ENCODE data around the gene DGKG.

DGKG gene

GRCh38 chr3:186330772-186331460 is 31.1 kb downstream of the DGKG start:
- DNase-seq (ENCODE audit: extremely low read depth, low read depth) = no peak
- TF ChIP-seq, protein P1, sequence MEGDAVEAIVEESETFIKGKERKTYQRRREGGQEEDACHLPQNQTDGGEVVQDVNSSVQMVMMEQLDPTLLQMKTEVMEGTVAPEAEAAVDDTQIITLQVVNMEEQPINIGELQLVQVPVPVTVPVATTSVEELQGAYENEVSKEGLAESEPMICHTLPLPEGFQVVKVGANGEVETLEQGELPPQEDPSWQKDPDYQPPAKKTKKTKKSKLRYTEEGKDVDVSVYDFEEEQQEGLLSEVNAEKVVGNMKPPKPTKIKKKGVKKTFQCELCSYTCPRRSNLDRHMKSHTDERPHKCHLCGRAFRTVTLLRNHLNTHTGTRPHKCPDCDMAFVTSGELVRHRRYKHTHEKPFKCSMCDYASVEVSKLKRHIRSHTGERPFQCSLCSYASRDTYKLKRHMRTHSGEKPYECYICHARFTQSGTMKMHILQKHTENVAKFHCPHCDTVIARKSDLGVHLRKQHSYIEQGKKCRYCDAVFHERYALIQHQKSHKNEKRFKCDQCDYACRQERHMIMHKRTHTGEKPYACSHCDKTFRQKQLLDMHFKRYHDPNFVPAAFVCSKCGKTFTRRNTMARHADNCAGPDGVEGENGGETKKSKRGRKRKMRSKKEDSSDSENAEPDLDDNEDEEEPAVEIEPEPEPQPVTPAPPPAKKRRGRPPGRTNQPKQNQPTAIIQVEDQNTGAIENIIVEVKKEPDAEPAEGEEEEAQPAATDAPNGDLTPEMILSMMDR (IDR thresholded peaks at IDR 0.05; ENCODE audit: low read depth, low read length) = no peak

- TF ChIP-seq, protein P1 (IDR thresholded peaks at IDR 0.05; ENCODE audit: low read depth, low read length) = no peak
- DNase-seq (ENCODE audit: extremely low read depth, low read depth) = no peak
These were observed 32.4 kb downstream of the DGKG start for GRCh38 chr3:186329589-186329988.

- no peak for DNase-seq (ENCODE audit: extremely low read depth, low read depth)
- TF ChIP-seq, protein P1 (IDR thresholded peaks at IDR 0.05; ENCODE audit: low read depth, low read length) = no peak
These were observed 34.0 kb downstream of the DGKG start for GRCh38 chr3:186327912-186328487.

DNA sequence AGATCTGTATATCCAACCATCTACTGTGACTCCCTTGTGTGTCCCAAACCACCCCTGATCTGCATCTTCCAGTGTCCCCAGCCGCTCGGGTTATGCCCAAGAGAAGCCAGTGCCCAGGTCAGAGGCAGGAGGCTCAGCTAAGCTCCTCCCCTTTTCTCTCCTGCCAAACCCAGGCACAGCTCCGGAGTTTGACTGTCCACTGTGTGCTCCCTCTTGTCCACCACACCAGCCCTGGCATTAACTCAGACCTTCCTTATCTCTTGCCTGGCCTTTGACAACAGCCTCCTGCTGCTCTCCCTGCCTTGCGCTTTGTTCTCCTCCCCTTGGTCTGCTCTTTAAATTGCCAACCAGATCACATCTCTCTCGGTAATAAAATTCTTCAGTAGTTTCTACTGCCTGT is 39.3 kb downstream of the DGKG start:
- no peak for DNase-seq (ENCODE audit: extremely low read depth, low read depth)
- TF ChIP-seq, protein P1 (IDR thresholded peaks at IDR 0.05; ENCODE audit: low read depth, low read length) = no peak

GRCh38 chr3:186321746-186322145 is 40.3 kb downstream of the DGKG start:
- no peak for DNase-seq (ENCODE audit: extremely low read depth, low read depth)
- TF ChIP-seq, protein P1 (IDR thresholded peaks at IDR 0.05; ENCODE audit: low read depth, low read length) = no peak

DNA sequence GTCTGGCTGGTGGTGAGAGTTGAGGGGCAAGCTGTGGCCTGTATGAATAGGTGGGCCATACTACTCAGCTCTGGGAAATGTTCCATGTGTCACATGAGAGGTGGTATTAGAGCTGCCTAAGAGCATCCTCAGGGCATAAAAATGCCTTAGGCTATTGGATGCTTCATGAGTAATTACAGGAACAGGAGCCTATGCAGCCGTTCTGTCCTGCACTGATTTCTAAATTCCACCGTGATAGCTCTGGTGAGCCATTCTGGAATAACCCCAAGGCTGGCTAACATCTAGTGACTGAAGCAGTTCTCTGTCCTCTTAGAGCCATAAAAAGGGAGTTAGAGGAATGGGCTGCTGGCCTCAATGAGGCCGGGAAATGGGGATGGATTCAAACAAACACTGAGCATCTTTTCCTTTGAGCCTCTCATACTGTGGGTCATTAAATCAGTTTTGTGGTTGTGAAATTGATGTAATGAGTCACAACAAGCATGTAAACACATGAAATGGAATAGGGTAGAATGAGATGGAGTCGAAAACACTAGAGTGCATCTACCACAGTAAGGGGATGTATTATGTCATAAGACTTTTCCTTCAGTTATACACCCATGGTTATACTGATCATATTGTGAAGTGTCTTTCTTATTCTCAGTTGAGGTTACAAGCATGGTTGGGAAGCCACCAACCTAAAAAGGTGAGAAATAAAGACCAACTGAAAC is 41.0 kb downstream of the DGKG start:
- no peak for DNase-seq (ENCODE audit: extremely low read depth, low read depth)
- TF ChIP-seq, protein P1 (IDR thresholded peaks at IDR 0.05; ENCODE audit: low read depth, low read length) = no peak

DNA sequence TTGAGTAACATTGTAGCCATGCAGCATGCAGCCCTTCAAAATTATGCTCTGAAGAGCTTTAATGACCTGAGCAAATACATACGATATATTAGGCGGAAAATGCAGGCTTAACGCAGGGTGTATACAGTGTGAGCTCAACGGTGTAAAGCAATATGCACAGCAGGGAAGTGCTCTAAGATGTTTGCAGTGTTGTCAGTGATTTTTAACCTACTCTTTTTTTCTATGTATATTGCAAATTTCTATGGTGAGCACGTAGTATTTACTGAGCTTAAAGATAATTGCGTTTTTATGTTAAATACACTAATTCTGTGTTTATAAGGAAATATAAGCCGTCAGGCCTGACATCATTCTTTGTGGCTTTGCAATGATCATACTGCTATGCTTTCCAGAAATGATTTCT is 42.1 kb downstream of the DGKG start:
- TF ChIP-seq, protein P1 (IDR thresholded peaks at IDR 0.05; ENCODE audit: low read depth, low read length) = no peak
- no peak for DNase-seq (ENCODE audit: extremely low read depth, low read depth)

Measured in AG09319 (cell line).